OCI-LY7 (cell line): ENCODE measurements around the gene NUP188. TPM values are rescaled to one million over a fixed set of nuclear protein-coding genes. Genes with fewer than 3 reads are reported as not detected.

Experiments
- BruUV-seq: library from RNA; stranded (reverse); fragments of 400-500 nt; replicated peaks from 2 replicates; lab custom pipeline; 2021; lab: Mats Ljungman, UMichigan
- CTCF ChIA-PET: fragments of 300-600 bp; sonication (Branson Sonifier 250); formaldehyde crosslinking; loops from one replicate; lab custom pipeline; 2022; ENCODE audit warnings: antibody characterized with exemption; ENCODE audit not compliant: unreplicated experiment; lab: Charles Lee
- POLR2A ChIA-PET: fragments of 300-600 bp; sonication (Branson Sonifier 250); formaldehyde crosslinking; loops from one replicate; lab custom pipeline; 2022; ENCODE audit warnings: antibody characterized with exemption; lab: Charles Lee
- DNase-seq: peaks from one replicate; pipeline ENCODE4 v3.0.0-alpha.2; 2015; ENCODE audit warnings: low spot score
- H2AFZ ChIP-seq: fragments of 200-600 bp; sonication (generic), shearing (Covaris generic); 2 replicates; pipeline ENCODE4 v1.6.1; 2014; ENCODE audit warnings: mild to moderate bottlenecking, antibody characterized with exemption, low read length, moderate library complexity
- H3K27ac ChIP-seq: fragments of 200-600 bp; sonication (generic); 2 replicates; pipeline ENCODE4 v1.5.1; 2014; ENCODE audit warnings: mixed run types, low read depth, mild to moderate bottlenecking, moderate library complexity, low read length, inconsistent platforms; ENCODE audit not compliant: poor library complexity, severe bottlenecking
- H3K36me3 ChIP-seq: fragments of 200-600 bp; sonication (generic); 2 replicates; pipeline ENCODE4 v1.6.1; 2014; ENCODE audit warnings: mild to moderate bottlenecking, antibody characterized with exemption, low read length, moderate library complexity, mixed read lengths; ENCODE audit not compliant: insufficient read depth
- H3K4me1 ChIP-seq: fragments of 200-600 bp; sonication (generic); 2 replicates; pipeline ENCODE4 v1.5.1; 2014; ENCODE audit warnings: mild to moderate bottlenecking, low read length; ENCODE audit not compliant: insufficient read depth, poor library complexity, severe bottlenecking
- H3K4me2 ChIP-seq: fragments of 200-600 bp; sonication (generic); 2 replicates; pipeline ENCODE4 v1.6.1; 2014; ENCODE audit warnings: mild to moderate bottlenecking, low read length
- H3K4me3 ChIP-seq: fragments of 200-600 bp; sonication (generic); 2 replicates; pipeline ENCODE4 v1.5.1; 2014; ENCODE audit warnings: mild to moderate bottlenecking, low read depth, low read length; ENCODE audit not compliant: poor library complexity, severe bottlenecking
- H3K79me2 ChIP-seq: fragments of 200-600 bp; sonication (generic); 2 replicates; pipeline ENCODE4 v1.6.1; 2016; ENCODE audit warnings: low read depth, mild to moderate bottlenecking, low read length, moderate library complexity, mixed read lengths; ENCODE audit not compliant: insufficient read depth
- H3K9me2 ChIP-seq: fragments of 200-600 bp; sonication (generic); 2 replicates; pipeline ENCODE4 v1.6.1; 2016; ENCODE audit warnings: mild to moderate bottlenecking, low read length, mixed read lengths; ENCODE audit not compliant: insufficient read depth
- H3K9me3 ChIP-seq: fragments of 200-600 bp; sonication (generic); 2 replicates; pipeline ENCODE4 v1.6.1; 2014; ENCODE audit warnings: mild to moderate bottlenecking, mixed run types, low read length, mixed read lengths
- H4K20me1 ChIP-seq: fragments of 200-600 bp; sonication (generic); 2 replicates; pipeline ENCODE4 v1.6.1; 2014; ENCODE audit warnings: mild to moderate bottlenecking, antibody characterized with exemption, low read length, moderate library complexity, mixed read lengths; ENCODE audit not compliant: insufficient read depth
- CTCF ChIP-seq: fragments of 200-600 bp; sonication (generic); conservative IDR thresholded peaks from 2 replicates; pipeline ENCODE4 v1.5.1; 2014; ENCODE audit warnings: mild to moderate bottlenecking, antibody characterized with exemption, low read length, moderate library complexity, mixed read lengths
- EZH2phosphoT487 ChIP-seq: fragments of 200-600 bp; sonication (generic); IDR thresholded peaks from 2 replicates; pipeline ENCODE4 v1.6.1; 2018; ENCODE audit warnings: low read depth, borderline replicate concordance, mild to moderate bottlenecking, mixed run types, antibody characterized with exemption, low read length, moderate library complexity, mixed read lengths
- intact Hi-C: fragments of 100-400 bp; cut with micrococcal nuclease; formaldehyde crosslinking; loops from one replicate; pipeline ENCODE4 v1.10.0; 2022; ENCODE audit not compliant: unreplicated experiment
- total RNA-seq, 2 experiments: library from RNA; depleted of rRNA in 1 of 2; stranded (reverse); fragments of >200 nt in 1 of 2; shearing (Covaris generic) in 1 of 2; gene quantifications; 2 replicates each; pipeline ENCODE4 v1.2.3, GENCODE V29; 2014 to 2022

Gene NUP188
- total RNA-seq, 2 experiments from 2014 or later: 73.6 to 83.8 TPM

- Histone ChIP-seq H3K27ac (no peak overlapping the region), H3K9me3 (no peaks in the 10 kb centered on the region), H3K4me1 (no peaks in the 10 kb centered on the region), H4K20me1 (no peaks in the 10 kb centered on the region), H3K79me2 (no peaks in the 10 kb centered on the region), H3K4me2 (no peak overlapping the region), H3K4me3 (no peak overlapping the region), H3K9me2 (no peaks in the 10 kb centered on the region), H2AFZ (no peak overlapping the region), H3K36me3 (peaks cover 37% of the 10 kb centered on the region)
- CTCF ChIA-PET: no interaction called here
- no peak for DNase-seq
- no TSS peak for BruUV-seq
- POLR2A ChIA-PET: no interaction called here
- intact Hi-C loops: no loop called here
- TF ChIP-seq CTCF (no peak), EZH2phosphoT487 (no peak)
These were observed 106.8 kb downstream of the NUP188 start for GRCh38 chr9:129054163-129054851.

Other genes with a start within 250 kb of the NUP188 start
- gene PKN3, start 245.2 kb upstream of the NUP188 start, total RNA-seq (2014; rRNA removed; shearing (Covaris generic)): 0.88 and 1.5 TPM in 2 replicates
- gene PKN3, start 245.2 kb upstream of the NUP188 start, total RNA-seq (2022): 3.3 and 4.6 TPM in 2 replicates
- gene ZDHHC12, start 223.6 kb upstream of the NUP188 start, total RNA-seq (2014; rRNA removed; shearing (Covaris generic)): 29.0 and 56.8 TPM in 2 replicates
- 37.0 and 40.0 TPM in 2 replicates for gene ZDHHC12, start 223.6 kb upstream of the NUP188 start, total RNA-seq (2022)
- 6.9 and 11.0 TPM in 2 replicates for gene ZER1, start 175.8 kb upstream of the NUP188 start, total RNA-seq (2014; rRNA removed; shearing (Covaris generic))
- gene ZER1, start 175.8 kb upstream of the NUP188 start, total RNA-seq (2022): 15.1 and 20.0 TPM in 2 replicates
- gene TBC1D13, start 160.4 kb upstream of the NUP188 start, total RNA-seq (2014; rRNA removed; shearing (Covaris generic)): 14.9 and 18.7 TPM in 2 replicates
- 18.9 and 24.7 TPM in 2 replicates for gene TBC1D13, start 160.4 kb upstream of the NUP188 start, total RNA-seq (2022)
- gene ENDOG, start 129.2 kb upstream of the NUP188 start, total RNA-seq (2014; rRNA removed; shearing (Covaris generic)): 31.9 and 35.2 TPM in 2 replicates
- gene ENDOG, start 129.2 kb upstream of the NUP188 start, total RNA-seq (2022): 24.8 and 29.4 TPM in 2 replicates
- 38.9 and 51.2 TPM in 2 replicates for gene SPOUT1, start 117.9 kb upstream of the NUP188 start, total RNA-seq (2014; rRNA removed; shearing (Covaris generic))
- gene SPOUT1, start 117.9 kb upstream of the NUP188 start, total RNA-seq (2022): 47.8 and 52.5 TPM in 2 replicates
- gene KYAT1, start 65.7 kb upstream of the NUP188 start, total RNA-seq (2014; rRNA removed; shearing (Covaris generic)): 38.2 and 44.7 TPM in 2 replicates
- gene KYAT1, start 65.7 kb upstream of the NUP188 start, total RNA-seq (2022): 28.3 and 34.5 TPM in 2 replicates
- gene LRRC8A, start 65.6 kb upstream of the NUP188 start, total RNA-seq (2014; rRNA removed; shearing (Covaris generic)): 20.0 and 26.9 TPM in 2 replicates
- gene LRRC8A, start 65.6 kb upstream of the NUP188 start, total RNA-seq (2022): 21.0 and 22.9 TPM in 2 replicates
- gene PHYHD1, start 26.7 kb upstream of the NUP188 start, total RNA-seq (2014; rRNA removed; shearing (Covaris generic)): 69.0 and 83.5 TPM in 2 replicates
- 132 and 150 TPM in 2 replicates for gene PHYHD1, start 26.7 kb upstream of the NUP188 start, total RNA-seq (2022)
- 9.6 and 11.2 TPM in 2 replicates for gene DOLK, start 96 bp upstream of the NUP188 start, total RNA-seq (2014; rRNA removed; shearing (Covaris generic))
- gene DOLK, start 96 bp upstream of the NUP188 start, total RNA-seq (2022): 5.1 and 5.8 TPM in 2 replicates
- gene SH3GLB2, start 80.6 kb downstream of the NUP188 start, total RNA-seq (2014; rRNA removed; shearing (Covaris generic)): 58.4 and 73.6 TPM in 2 replicates
- 92.6 and 95.8 TPM in 2 replicates for gene SH3GLB2, start 80.6 kb downstream of the NUP188 start, total RNA-seq (2022)
- 27.7 and 29.2 TPM in 2 replicates for gene MIGA2, start 88.9 kb downstream of the NUP188 start, total RNA-seq (2014; rRNA removed; shearing (Covaris generic))
- 36.9 and 37.7 TPM in 2 replicates for gene MIGA2, start 88.9 kb downstream of the NUP188 start, total RNA-seq (2022)
- gene DOLPP1, start 133.4 kb downstream of the NUP188 start, total RNA-seq (2014; rRNA removed; shearing (Covaris generic)): 15.1 and 16.9 TPM in 2 replicates
- 13.5 and 16.9 TPM in 2 replicates for gene DOLPP1, start 133.4 kb downstream of the NUP188 start, total RNA-seq (2022)
- 0.26 and 1.8 TPM in 2 replicates for gene CRAT, start 163.1 kb downstream of the NUP188 start, total RNA-seq (2014; rRNA removed; shearing (Covaris generic))
- gene CRAT, start 163.1 kb downstream of the NUP188 start, total RNA-seq (2022): 5.3 and 6.5 TPM in 2 replicates
- gene PTPA, start 163.7 kb downstream of the NUP188 start, total RNA-seq (2014; rRNA removed; shearing (Covaris generic)): 106 and 109 TPM in 2 replicates
- 95.8 and 111 TPM in 2 replicates for gene PTPA, start 163.7 kb downstream of the NUP188 start, total RNA-seq (2022)
- gene IER5L, start 230.6 kb downstream of the NUP188 start, total RNA-seq (2014; rRNA removed; shearing (Covaris generic)): 16.9 and 21.2 TPM in 2 replicates
- 2.8 and 3.4 TPM in 2 replicates for gene IER5L, start 230.6 kb downstream of the NUP188 start, total RNA-seq (2022)